ENCODE results near the gene ADGRG1.

Gene ADGRG1

GRCh38 chr16:57688487-57688986 is 60.1 kb downstream of the ADGRG1 start:
- H3K4me3 ChIP-seq (ENCODE audit: low read length): no peak overlapping the region
- no peak for TF ChIP-seq CTCF (conservative IDR thresholded peaks at IDR 0.05; ENCODE audit: low read length)
- no peak for DNase-seq (ENCODE audit: low read depth)

GRCh38 chr16:57688987-57689761 is 60.7 kb downstream of the ADGRG1 start:
- TF ChIP-seq CTCF (conservative IDR thresholded peaks at IDR 0.05; ENCODE audit: low read length): no peak
- no peak overlapping the region for H3K4me3 ChIP-seq (ENCODE audit: low read length)
- no peak for DNase-seq (ENCODE audit: low read depth)

- H3K4me3 ChIP-seq (ENCODE audit: low read length): no peak overlapping the region
- no peak for DNase-seq (ENCODE audit: low read depth)
- no peak for TF ChIP-seq CTCF (conservative IDR thresholded peaks at IDR 0.05; ENCODE audit: low read length)
Observed at GRCh38 chr16:57689762-57690558, 61.5 kb downstream of the ADGRG1 start.

- DNase-seq (ENCODE audit: low read depth): no peak
- no peak for TF ChIP-seq CTCF (conservative IDR thresholded peaks at IDR 0.05; ENCODE audit: low read length)
- no peak overlapping the region for H3K4me3 ChIP-seq (ENCODE audit: low read length)
Observed at GRCh38 chr16:57690782-57691471, 62.5 kb downstream of the ADGRG1 start.

GRCh38 chr16:57692636-57693035 is 64.2 kb downstream of the ADGRG1 start:
- no peak for DNase-seq (ENCODE audit: low read depth)
- H3K4me3 ChIP-seq (ENCODE audit: low read length): no peak overlapping the region
- TF ChIP-seq CTCF (conservative IDR thresholded peaks at IDR 0.05; ENCODE audit: low read length): no peak

GRCh38 chr16:57693550-57693949 is 65.1 kb downstream of the ADGRG1 start:
- DNase-seq (ENCODE audit: low read depth): no peak
- no peak for TF ChIP-seq CTCF (conservative IDR thresholded peaks at IDR 0.05; ENCODE audit: low read length)
- no peak overlapping the region for H3K4me3 ChIP-seq (ENCODE audit: low read length)

Measured in AG10803 (cell line).